Loucy (cell line): ENCODE results near the gene ETFBKMT.

Experiments
- H2AFZ ChIP-seq: fragments of 200-600 bp; sonication (generic); 2 replicates; pipeline ENCODE4 v1.6.0; 2016; ENCODE audit warnings: antibody characterized with exemption, mild to moderate bottlenecking, low read length, moderate library complexity
- H3F3A ChIP-seq: fragments of 200-600 bp; 2 replicates; pipeline ENCODE4 v1.6.0; 2016; ENCODE audit warnings: antibody characterized with exemption, low read depth, mild to moderate bottlenecking
- H3K27me3 ChIP-seq: fragments of 200-600 bp; sonication (generic); 2 replicates; pipeline ENCODE4 v1.6.1; 2014; ENCODE audit warnings: low read length, mild to moderate bottlenecking; ENCODE audit not compliant: insufficient read depth, poor library complexity, severe bottlenecking
- H3K36me3 ChIP-seq: fragments of 200-600 bp; sonication (generic); 2 replicates; pipeline ENCODE4 v1.6.1; 2016; ENCODE audit warnings: low read length; ENCODE audit not compliant: insufficient read depth
- H3K4me1 ChIP-seq: fragments of 200-600 bp; sonication (generic); 2 replicates; pipeline ENCODE4 v1.5.1; 2014; ENCODE audit warnings: low read length, mild to moderate bottlenecking; ENCODE audit not compliant: insufficient read depth, poor library complexity, severe bottlenecking
- H3K4me2 ChIP-seq: fragments of 200-600 bp; sonication (generic); 2 replicates; pipeline ENCODE4 v1.6.0; 2014; ENCODE audit warnings: antibody characterized with exemption, low read length, low read depth, mild to moderate bottlenecking; ENCODE audit not compliant: poor library complexity, severe bottlenecking
- H3K4me3 ChIP-seq: fragments of 200-600 bp; sonication (generic); 2 replicates; pipeline ENCODE4 v1.5.1; 2014; ENCODE audit warnings: low read length, mild to moderate bottlenecking, mixed read lengths; ENCODE audit not compliant: poor library complexity, severe bottlenecking
- H3K79me2 ChIP-seq: fragments of 200-600 bp; sonication (generic); 2 replicates; pipeline ENCODE4 v1.6.1; 2014; ENCODE audit warnings: low read length; ENCODE audit not compliant: insufficient read depth
- H3K9ac ChIP-seq: fragments of 200-600 bp; sonication (generic); 2 replicates; pipeline ENCODE4 v1.6.0; 2014; ENCODE audit warnings: mild to moderate bottlenecking, low read depth, low read length, moderate library complexity; ENCODE audit not compliant: poor library complexity, severe bottlenecking
- H3K9me2 ChIP-seq: fragments of 200-600 bp; sonication (generic); replicated peaks from 2 replicates; pipeline ENCODE4 v1.6.1; 2016; ENCODE audit warnings: low read depth, low read length, mixed read lengths
- H3K9me3 ChIP-seq: fragments of 200-600 bp; sonication (generic); 2 replicates; pipeline ENCODE4 v1.6.1; 2014; ENCODE audit warnings: mild to moderate bottlenecking, antibody characterized with exemption, low read length, low read depth; ENCODE audit not compliant: insufficient read depth
- H4K20me1 ChIP-seq: fragments of 200-600 bp; sonication (generic); 2 replicates; pipeline ENCODE4 v1.6.0; 2014; ENCODE audit warnings: antibody characterized with exemption, low read length, mild to moderate bottlenecking; ENCODE audit not compliant: insufficient read depth, poor library complexity, severe bottlenecking
- CTCF ChIP-seq: fragments of 200-600 bp; sonication (generic); conservative IDR thresholded peaks from 2 replicates; pipeline ENCODE4 v1.5.1; 2014; ENCODE audit warnings: mild to moderate bottlenecking, antibody characterized with exemption, low read length
- EZH2phosphoT487 ChIP-seq: fragments of 200-600 bp; IDR thresholded peaks from 2 replicates; pipeline ENCODE4 v1.6.1; 2018; ENCODE audit warnings: antibody characterized with exemption, mild to moderate bottlenecking, moderate library complexity, borderline replicate concordance

Gene ETFBKMT

GRCh38 chr12:31655792-31656191, 3.7 kb upstream of the ETFBKMT start:
- no peaks in the 10 kb centered on the region for H3F3A ChIP-seq
- no peaks in the 10 kb centered on the region for H3K79me2 ChIP-seq
- H3K9me2 ChIP-seq = no peaks in the 10 kb centered on the region
- peaks cover 15% of the 10 kb centered on the region for H3K4me1 ChIP-seq
- no peak overlapping the region for H3K4me2 ChIP-seq
- no peaks in the 10 kb centered on the region for H4K20me1 ChIP-seq
- H3K9me3 ChIP-seq = no peaks in the 10 kb centered on the region
- no peaks in the 10 kb centered on the region for H3K27me3 ChIP-seq
- TF ChIP-seq CTCF (no peak), EZH2phosphoT487 (no peak)
- H2AFZ ChIP-seq = 0 out of 2 replicates have a peak overlapping the region, but pooled peaks have one; percentile 44
- no peak overlapping the region for H3K9ac ChIP-seq
- H3K36me3 ChIP-seq = no peaks in the 10 kb centered on the region
- no peak overlapping the region for H3K4me3 ChIP-seq

GRCh38 chr12:31658471-31659086, 909 bp upstream of the ETFBKMT start:
- H3K27me3 ChIP-seq = no peaks in the 10 kb centered on the region
- H3K9me2 ChIP-seq = no peaks in the 10 kb centered on the region
- H3F3A ChIP-seq = no peaks in the 10 kb centered on the region
- H2AFZ ChIP-seq = peak overlapping the region; percentile 99
- peak overlapping the region; percentile 81 for H3K9ac ChIP-seq
- no peaks in the 10 kb centered on the region for H4K20me1 ChIP-seq
- H3K4me1 ChIP-seq = peaks cover 13% of the 10 kb centered on the region
- no peaks in the 10 kb centered on the region for H3K36me3 ChIP-seq
- H3K4me3 ChIP-seq = peak overlapping the region; percentile 84
- TF ChIP-seq CTCF (no peak), EZH2phosphoT487 (no peak)
- H3K4me2 ChIP-seq = peak overlapping the region; percentile 89
- no peaks in the 10 kb centered on the region for H3K79me2 ChIP-seq
- H3K9me3 ChIP-seq = no peaks in the 10 kb centered on the region

GRCh38 chr12:31662176-31662849, 2.8 kb downstream of the ETFBKMT start:
- H3K4me2 ChIP-seq = no peak overlapping the region
- no peaks in the 10 kb centered on the region for H3K9me3 ChIP-seq
- H3K79me2 ChIP-seq = no peaks in the 10 kb centered on the region
- no peaks in the 10 kb centered on the region for H3K36me3 ChIP-seq
- no peak overlapping the region for H3K9ac ChIP-seq
- no peaks in the 10 kb centered on the region for H3F3A ChIP-seq
- H3K9me2 ChIP-seq = no peaks in the 10 kb centered on the region
- TF ChIP-seq EZH2phosphoT487 (no peak), CTCF (no peak)
- H3K4me1 ChIP-seq = peaks cover 13% of the 10 kb centered on the region
- H4K20me1 ChIP-seq = no peaks in the 10 kb centered on the region
- no peaks in the 10 kb centered on the region for H3K27me3 ChIP-seq
- no peak overlapping the region for H2AFZ ChIP-seq
- no peak overlapping the region for H3K4me3 ChIP-seq
